Stimulated activated CD8-positive, alpha-beta memory T cell treated with anti-CD3 and anti-CD28 coated beads, Interleukin-7, amount 100 ng/mL, for 48 hours (primary cell): Measurements from ENCODE around the gene GSTK1.
A peak's percentile ranks its signal among the peaks of the same experiment; 100 is the strongest.
"Not testable (repeated sequence)": the region's sequence is repeated elsewhere in the genome, so short reads cannot be mapped to it uniquely, and the experiment has no call there.

Experiments
- DNase-seq, 2 donors: peaks; one replicate each; pipeline ENCODE4 v3.0.0-alpha.2; 2020; ENCODE audit warnings: low read depth in 1 of 2; ENCODE audit errors: extremely low read depth in 1 of 2

The GSTK1 gene

GRCh38 chr7:143265017-143265693 is 1.9 kb downstream of the GSTK1 start:
- DNase-seq = no peak

GRCh38 chr7:143269251-143269650 is 6.0 kb downstream of the GSTK1 start:
- no peak for DNase-seq

DNA sequence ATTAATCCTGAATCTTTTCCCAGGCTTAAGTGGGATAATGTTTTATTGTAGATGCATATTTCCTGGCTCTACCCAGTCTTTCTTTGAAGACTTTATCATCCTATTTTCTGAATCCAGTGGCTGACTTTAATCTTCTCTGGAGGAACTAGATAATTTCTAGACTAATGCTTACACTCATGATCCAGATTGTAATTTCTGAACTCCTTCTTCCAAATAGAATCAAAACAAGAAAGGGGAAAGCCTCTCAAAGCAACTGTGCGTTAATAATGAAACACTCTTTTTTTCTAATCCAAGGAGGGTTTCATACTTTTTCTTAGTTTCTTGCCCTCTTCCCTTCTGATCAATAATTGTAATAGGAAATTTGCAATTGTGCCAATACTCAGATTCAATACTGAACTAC is 8.0 kb downstream of the GSTK1 start:
- DNase-seq = no peak

DNA sequence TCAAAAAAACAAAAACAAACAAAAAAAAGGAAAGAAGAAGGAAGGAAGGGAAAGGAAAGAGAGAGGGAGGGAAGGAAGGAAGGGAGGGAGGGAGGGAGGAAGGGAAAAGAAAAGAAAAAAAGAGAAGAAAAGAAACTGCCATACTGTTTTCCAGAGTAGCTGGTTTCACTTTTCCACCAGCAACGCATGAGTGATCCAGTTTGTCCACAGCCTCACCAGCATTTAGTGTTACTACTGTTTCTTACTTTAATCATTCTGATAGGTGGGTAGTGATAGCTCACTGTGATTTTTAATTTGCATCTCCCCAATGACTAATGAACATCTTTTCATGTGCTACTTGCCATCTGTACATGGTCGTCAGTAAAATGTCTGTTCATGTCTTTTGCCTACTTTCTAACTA is 9.6 kb downstream of the GSTK1 start:
- no peak for DNase-seq

DNA sequence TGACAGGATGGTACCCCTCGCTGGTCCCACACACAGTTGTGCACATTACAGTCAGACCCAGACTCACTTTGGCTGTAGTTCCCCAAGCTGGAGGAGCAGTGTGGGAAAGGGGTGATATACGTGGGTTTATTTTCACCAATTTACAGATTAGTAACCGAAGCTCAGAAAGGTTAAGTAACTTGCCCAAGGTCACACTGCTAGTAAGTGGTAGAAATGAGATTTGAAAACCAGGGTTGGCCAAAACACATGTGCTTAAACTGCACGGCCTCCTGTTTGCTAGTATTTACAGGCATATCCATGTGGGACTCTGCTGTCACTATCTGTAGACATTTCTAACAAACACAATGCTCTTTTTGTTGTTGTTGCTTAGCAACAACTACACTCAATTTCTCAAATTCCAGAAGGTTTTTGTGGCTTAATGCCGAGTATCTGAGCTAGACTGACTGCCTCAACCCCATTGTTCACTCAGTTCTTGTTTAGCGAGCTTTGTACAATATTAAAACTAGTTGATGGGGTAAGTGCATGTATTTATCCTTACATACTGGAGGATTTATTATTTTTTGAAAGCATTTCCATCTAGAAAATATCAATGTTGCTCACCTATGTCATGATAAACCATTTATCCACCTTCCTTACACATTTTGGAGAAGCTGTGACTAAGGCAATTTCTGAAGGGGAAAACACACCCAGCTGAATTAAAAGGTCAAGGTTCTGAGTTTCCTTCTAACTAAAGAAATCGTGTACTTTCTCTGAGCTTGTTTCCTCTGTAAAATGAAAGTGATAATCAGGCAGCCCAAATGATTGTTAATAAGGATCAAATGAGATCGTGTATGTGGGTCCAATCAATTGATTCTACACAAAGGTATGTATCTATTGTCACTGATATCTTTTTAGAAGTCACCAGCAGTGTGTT is 16.2 kb downstream of the GSTK1 start:
- no peak for DNase-seq

GRCh38 chr7:143280160-143280559 is 16.9 kb downstream of the GSTK1 start:
- DNase-seq = no peak

- DNase-seq = no peak
These were observed 17.3 kb downstream of the GSTK1 start for GRCh38 chr7:143280566-143280965.

GRCh38 chr7:143281529-143281928 is 18.3 kb downstream of the GSTK1 start:
- DNase-seq = no peak

DNA sequence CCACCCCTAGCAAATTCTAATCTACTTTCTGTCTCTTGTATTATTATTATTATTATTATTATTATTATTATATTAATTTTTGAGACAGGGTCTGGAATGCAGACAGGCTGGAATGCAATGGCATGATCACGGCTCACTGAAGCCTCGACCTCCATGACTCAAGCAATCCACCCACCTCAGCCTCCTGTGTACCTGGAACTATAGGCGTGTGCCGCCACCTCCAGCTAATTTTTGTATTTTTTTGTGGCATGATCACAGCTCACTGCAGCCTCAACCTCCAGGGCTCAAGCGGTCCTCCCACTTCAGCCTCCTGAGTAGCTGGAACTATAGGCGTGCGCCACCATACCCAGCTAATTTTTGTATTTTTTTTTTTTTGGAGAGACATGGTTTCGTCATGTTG is 18.9 kb downstream of the GSTK1 start:
- DNase-seq = no peak

DNA sequence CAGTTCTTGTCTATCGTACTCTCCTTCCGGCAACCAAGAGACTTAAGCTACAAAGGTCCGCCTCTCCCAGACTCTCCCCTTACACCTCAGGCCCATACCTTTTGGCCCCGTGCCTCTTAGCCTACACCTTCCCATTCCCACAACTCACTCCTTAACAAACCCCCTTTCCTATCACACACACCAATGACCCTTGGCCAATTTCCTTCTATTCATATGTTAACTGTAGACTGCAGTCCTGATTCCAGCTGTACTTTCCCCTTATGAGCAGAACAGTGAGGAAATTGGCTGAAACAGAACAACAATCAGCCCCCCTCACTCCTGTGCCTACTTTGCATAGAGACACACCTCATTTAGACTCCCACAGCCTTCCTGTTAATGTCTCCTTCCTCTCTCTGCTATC is 20.1 kb downstream of the GSTK1 start:
- DNase-seq = no peak

DNA sequence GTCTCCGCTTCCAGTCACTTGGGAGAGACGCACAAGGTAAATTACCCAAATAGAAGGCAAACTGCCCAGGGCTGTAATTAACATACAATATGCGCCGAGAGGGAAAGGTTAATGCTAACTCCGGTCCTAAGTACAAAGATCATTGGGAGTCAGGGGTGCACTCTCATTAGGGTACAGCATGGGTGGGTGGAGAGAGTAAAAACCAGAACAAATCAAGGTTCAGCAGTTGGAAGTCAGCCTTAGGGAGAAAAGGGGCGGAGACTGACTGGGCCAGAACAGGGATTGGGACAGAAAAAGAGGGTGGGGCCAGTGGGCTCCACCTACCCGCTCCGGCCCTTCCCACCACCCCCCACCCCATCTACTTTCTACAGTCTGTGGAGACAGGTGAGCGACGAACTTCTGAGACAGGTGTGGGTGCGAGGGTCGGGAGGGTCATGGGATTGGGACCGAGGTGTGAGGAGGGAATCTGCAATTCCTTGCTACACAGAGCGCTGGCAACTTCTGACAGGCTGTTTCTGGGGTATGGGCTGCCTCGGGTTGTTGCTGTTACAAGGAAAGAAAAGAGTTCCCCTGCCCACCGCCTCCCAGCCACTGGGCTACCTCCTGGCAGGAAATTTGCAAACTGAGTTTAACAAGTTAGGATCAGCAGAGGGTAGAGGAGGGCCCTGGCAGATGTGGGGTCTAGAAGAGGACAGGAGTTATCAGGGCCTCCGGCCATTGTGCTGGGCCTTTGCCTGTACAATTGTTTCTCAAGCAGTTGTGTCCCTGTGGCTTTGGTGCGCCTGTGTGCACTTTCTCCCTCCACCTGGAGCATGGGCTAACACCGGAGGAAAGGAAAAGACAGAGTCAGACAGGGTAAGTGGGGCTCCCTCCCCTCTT is 21.6 kb downstream of the GSTK1 start, which contains the start of gene TMEM139:
TMEM139 (plus strand) TSS at position 368 of the 879 bp plus-strand sequence. CDS start 1,000 bp downstream, outside the sequence.
- DNase-seq = no peak

DNA sequence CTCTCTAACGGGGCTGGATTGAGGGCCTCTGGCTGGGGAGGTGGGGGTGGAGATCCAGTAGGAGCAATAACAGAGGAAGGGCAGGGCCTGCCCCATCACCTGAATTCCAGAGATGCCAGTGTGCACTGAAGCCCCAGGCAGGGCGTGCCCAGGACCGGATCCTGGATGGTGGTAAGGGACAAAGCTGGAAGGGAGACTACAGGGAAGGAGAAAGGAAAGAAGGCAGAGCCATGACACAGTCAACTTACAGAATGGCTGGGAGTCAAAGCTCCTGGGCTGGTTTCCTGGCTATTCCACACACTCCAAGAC is 22.2 kb downstream of the GSTK1 start:
- no peak for DNase-seq

DNA sequence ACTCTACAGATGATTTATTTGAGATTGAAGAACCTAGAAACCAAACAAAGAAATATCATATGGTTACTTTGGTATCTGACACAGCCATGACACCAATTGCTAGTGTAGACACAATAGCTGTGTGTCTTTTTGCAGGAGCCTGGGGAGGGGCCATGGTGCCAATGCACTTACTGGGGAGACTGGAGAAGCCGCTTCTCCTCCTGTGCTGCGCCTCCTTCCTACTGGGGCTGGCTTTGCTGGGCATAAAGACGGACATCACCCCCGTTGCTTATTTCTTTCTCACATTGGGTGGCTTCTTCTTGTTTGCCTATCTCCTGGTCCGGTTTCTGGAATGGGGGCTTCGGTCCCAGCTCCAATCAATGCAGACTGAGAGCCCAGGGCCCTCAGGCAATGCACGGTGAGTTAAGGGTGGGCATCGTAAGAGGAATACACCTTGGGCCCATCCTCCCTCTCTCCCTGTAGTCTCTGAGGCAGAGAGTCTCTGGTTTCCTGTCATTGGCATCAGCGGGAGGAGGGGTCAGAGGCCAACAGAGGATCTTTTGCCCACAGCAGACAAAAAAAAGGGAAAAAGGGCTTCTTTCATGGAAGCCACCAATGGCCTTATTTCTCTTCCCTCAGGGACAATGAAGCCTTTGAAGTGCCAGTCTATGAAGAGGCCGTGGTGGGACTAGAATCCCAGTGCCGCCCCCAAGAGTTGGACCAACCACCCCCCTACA is 22.7 kb downstream of the GSTK1 start:
- no peak for DNase-seq

DNA sequence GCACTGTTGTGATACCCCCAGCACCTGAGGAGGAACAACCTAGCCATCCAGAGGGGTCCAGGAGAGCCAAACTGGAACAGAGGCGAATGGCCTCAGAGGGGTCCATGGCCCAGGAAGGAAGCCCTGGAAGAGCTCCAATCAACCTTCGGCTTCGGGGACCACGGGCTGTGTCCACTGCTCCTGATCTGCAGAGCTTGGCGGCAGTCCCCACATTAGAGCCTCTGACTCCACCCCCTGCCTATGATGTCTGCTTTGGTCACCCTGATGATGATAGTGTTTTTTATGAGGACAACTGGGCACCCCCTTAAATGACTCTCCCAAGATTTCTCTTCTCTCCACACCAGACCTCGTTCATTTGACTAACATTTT is 23.3 kb downstream of the GSTK1 start:
- DNase-seq = no peak

- DNase-seq = no peak
These were observed 24.2 kb downstream of the GSTK1 start for GRCh38 chr7:143287339-143287934.

- peak; percentile 98 to 99 for DNase-seq
These were observed 24.9 kb downstream of the GSTK1 start, which contains the start of gene CASP2 for GRCh38 chr7:143287935-143288826. Gene CASP2, plus strand, starts transcription at chr7:143288351. Its CDS starts 105 bp downstream, at chr7:143288456.

GRCh38 chr7:143288836-143289235 is 25.6 kb downstream of the GSTK1 start:
- no peak for DNase-seq

- no peak for DNase-seq
These were observed 26.2 kb downstream of the GSTK1 start for GRCh38 chr7:143289421-143289820.

- DNase-seq = not testable (repeated sequence)
These were observed 26.6 kb downstream of the GSTK1 start for GRCh38 chr7:143289888-143290287.
